Small intestine (tissue), 7 donors: Measurements from ENCODE around the gene SYK. TPM values are rescaled to one million over a fixed set of nuclear protein-coding genes. Genes with fewer than 3 reads are reported as not detected.

ENCODE experiments used
- DNase-seq, 2 donors: peaks; one replicate each; pipeline versions ENCODE4 v3.0.0 to v3.0.0-alpha.2; 2013
- FAIRE-seq: peaks from 2 replicates; lab custom pipeline; 2012; peaks lifted over from hg19 to GRCh38; lab: Jason Lieb, UNC
- H3K27ac ChIP-seq, 3 donors: one replicate each; pipeline ENCODE4 v1.5.1; 2013; ENCODE audit warnings: low read length in 2 of 3, mild to moderate bottlenecking in 2 of 3, control low read depth in 1 of 3, inconsistent platforms in 1 of 3, low read depth in 1 of 3, moderate library complexity in 1 of 3
- H3K27me3 ChIP-seq, 3 donors: one replicate each; pipeline ENCODE4 v1.6.1; 2013; ENCODE audit warnings: low read length in 3 of 3, inconsistent platforms in 1 of 3; ENCODE audit not compliant: control insufficient read depth in 3 of 3, insufficient read depth in 3 of 3
- H3K36me3 ChIP-seq, 3 donors: one replicate each; pipeline ENCODE4 v1.6.1; 2013; ENCODE audit warnings: low read length in 3 of 3, inconsistent platforms in 1 of 3, low read depth in 1 of 3, mild to moderate bottlenecking in 1 of 3, moderate library complexity in 1 of 3; ENCODE audit not compliant: control insufficient read depth in 3 of 3, insufficient read depth in 2 of 3
- H3K4me1 ChIP-seq, 3 donors: one replicate each; pipeline ENCODE4 v1.6.1; 2013; ENCODE audit warnings: low read length in 2 of 3, inconsistent platforms in 1 of 3, low read depth in 1 of 3, mild to moderate bottlenecking in 1 of 3, moderate library complexity in 1 of 3; ENCODE audit not compliant: control insufficient read depth in 3 of 3, insufficient read depth in 2 of 3
- H3K4me3 ChIP-seq, 3 donors: one replicate each; pipeline ENCODE4 v1.5.1; 2013; ENCODE audit warnings: low read length in 3 of 3, control low read depth in 1 of 3, inconsistent platforms in 1 of 3, low read depth in 1 of 3, mild to moderate bottlenecking in 1 of 3, moderate library complexity in 1 of 3
- H3K9me3 ChIP-seq, 2 donors: one replicate each; pipeline ENCODE4 v1.6.1; 2013; ENCODE audit warnings: low read depth in 1 of 2, low read length in 1 of 2; ENCODE audit not compliant: control insufficient read depth in 2 of 2, insufficient read depth in 1 of 2
- WGBS, 3 donors: extraction: QIAGEN DNeasy Blood & Tissue Kit; methylation state at CpG; one replicate each; pipeline ENCODE4 v1.1.7; 2013; 5-methylcytosine and 5-hydroxymethylcytosine counted together
- polyA plus RNA-seq, 4 donors: library from polyadenylated mRNA; stranded (reverse) in 3 of 4; unstranded in 1 of 4; fragments of 200-250 nt in 3 of 4; fragments of 120-200 nt in 1 of 4; gene quantifications; one replicate each; pipeline versions ENCODE4 v1.2.1 to v1.2.3, GENCODE V29; 2013
- donor health status: healthy with polysubstance abuse.
- donor health status: control.
- donor health status: control.
- donor health status: Bipolar disorder and iron deficiency.
- donor health status: healthy.

Gene SYK
- polyA plus RNA-seq, 4 donors, result 28.7 to 40.9 (median 31.7) TPM

GRCh38 chr9:90871327-90871935, 69.8 kb downstream of the SYK start:
- no peak overlapping the region for H3K27ac ChIP-seq
- no peaks in the 10 kb centered on the region for H3K4me1 ChIP-seq
- DNase-seq (no peak), FAIRE-seq (no peak)
- no peak overlapping the region for H3K4me3 ChIP-seq
- peaks cover 6 to 21% (median 17%) of the 10 kb centered on the region in 3 donors for H3K36me3 ChIP-seq
- 69 to 86% (median 73%) methylated on average over 3 of the region's 3 CpGs for WGBS, 3 donors
- no peaks in the 10 kb centered on the region for H3K27me3 ChIP-seq
- H3K9me3 ChIP-seq, result no peaks in the 10 kb centered on the region

GRCh38 chr9:90872835-90873294, 71.2 kb downstream of the SYK start:
- H3K36me3 ChIP-seq, result peaks cover 8 to 20% (median 11%) of the 10 kb centered on the region in 3 donors
- no peaks in the 10 kb centered on the region for H3K4me1 ChIP-seq
- 80 to 90% (median 85%) methylated on average over 8 of the region's 8 CpGs for WGBS, 3 donors
- H3K9me3 ChIP-seq, result no peaks in the 10 kb centered on the region
- no peak for FAIRE-seq
- no peak for DNase-seq
- H3K4me3 ChIP-seq, result no peak overlapping the region
- no peak overlapping the region for H3K27ac ChIP-seq
- no peaks in the 10 kb centered on the region for H3K27me3 ChIP-seq

- Histone ChIP-seq H3K36me3 (peaks cover 8 to 20% (median 11%) of the 10 kb centered on the region in 3 donors), H3K4me1 (no peaks in the 10 kb centered on the region), H3K9me3 (no peaks in the 10 kb centered on the region), H3K27me3 (no peaks in the 10 kb centered on the region), H3K4me3 (no peak overlapping the region), H3K27ac (no peak overlapping the region)
- FAIRE-seq (no peak), DNase-seq (no peak)
- WGBS, 3 donors, result 70 to 92% (median 85%) methylated on average over 2 of the region's 2 CpGs
Observed at GRCh38 chr9:90873422-90873821, 71.8 kb downstream of the SYK start.

- no peak overlapping the region for H3K4me3 ChIP-seq
- no peak overlapping the region for H3K27ac ChIP-seq
- peaks cover 8 to 20% (median 11%) of the 10 kb centered on the region in 3 donors for H3K36me3 ChIP-seq
- DNase-seq (no peak), FAIRE-seq (no peak)
- H3K9me3 ChIP-seq, result no peaks in the 10 kb centered on the region
- H3K27me3 ChIP-seq, result no peaks in the 10 kb centered on the region
- H3K4me1 ChIP-seq, result no peaks in the 10 kb centered on the region
- 84 to 87% (median 86%) methylated on average over 8 of the region's 8 CpGs for WGBS, 3 donors
Observed at GRCh38 chr9:90874194-90874593, 72.6 kb downstream of the SYK start.

- 83 to 95% (median 92%) methylated on average over 5 of the region's 5 CpGs for WGBS, 3 donors
- FAIRE-seq (no peak), DNase-seq (no peak)
- Histone ChIP-seq H3K36me3 (peaks cover 8 to 39% (median 12%) of the 10 kb centered on the region in 3 donors), H3K4me3 (no peak overlapping the region), H3K27me3 (no peaks in the 10 kb centered on the region), H3K4me1 (no peaks in the 10 kb centered on the region), H3K9me3 (peaks cover 0 to 3% of the 10 kb centered on the region in 2 donors), H3K27ac (no peak overlapping the region)
Observed at GRCh38 chr9:90878562-90878961, 76.9 kb downstream of the SYK start.

- DNase-seq (no peak), FAIRE-seq (no peak)
- no peak overlapping the region for H3K27ac ChIP-seq
- 90 to 100% (median 94%) methylated on average over 2 of the region's 2 CpGs for WGBS, 3 donors
- H3K36me3 ChIP-seq, result peaks cover 4 to 33% (median 7%) of the 10 kb centered on the region in 3 donors
- peaks cover 0 to 6% of the 10 kb centered on the region in 2 donors for H3K9me3 ChIP-seq
- no peaks in the 10 kb centered on the region for H3K4me1 ChIP-seq
- H3K27me3 ChIP-seq, result no peaks in the 10 kb centered on the region
- no peak overlapping the region for H3K4me3 ChIP-seq
Observed at GRCh38 chr9:90880066-90880465, 78.4 kb downstream of the SYK start.

GRCh38 chr9:90880669-90881068, 79.0 kb downstream of the SYK start:
- Histone ChIP-seq H3K4me3 (no peak overlapping the region), H3K27me3 (no peaks in the 10 kb centered on the region), H3K4me1 (no peaks in the 10 kb centered on the region), H3K9me3 (peaks cover 0 to 6% of the 10 kb centered on the region in 2 donors), H3K36me3 (peaks cover 4 to 33% (median 7%) of the 10 kb centered on the region in 3 donors), H3K27ac (peak overlapping the region in 1 of 3 donors; percentile 43)
- no peak for DNase-seq
- WGBS, 3 donors, result 79 to 86% (median 86%) methylated on average over 6 of the region's 6 CpGs
- no peak for FAIRE-seq

- H3K4me3 ChIP-seq, result no peak overlapping the region
- H3K36me3 ChIP-seq, result peaks cover 4 to 33% (median 7%) of the 10 kb centered on the region in 3 donors
Observed at GRCh38 chr9:90881648-90882047, 80.0 kb downstream of the SYK start.

More at GRCh38 chr9:90881648-90882047, 80.0 kb downstream of the SYK start:
- Histone ChIP-seq H3K27me3 (no peaks in the 10 kb centered on the region), H3K9me3 (peaks cover 0 to 6% of the 10 kb centered on the region in 2 donors), H3K4me1 (no peaks in the 10 kb centered on the region), H3K27ac (no peak overlapping the region)
- WGBS, 3 donors, result 84 to 93% (median 89%) methylated on average over 9 of the region's 9 CpGs
- no peak for DNase-seq
- no peak for FAIRE-seq
